Measurements from ENCODE around the gene PGGT1B.

DNA sequence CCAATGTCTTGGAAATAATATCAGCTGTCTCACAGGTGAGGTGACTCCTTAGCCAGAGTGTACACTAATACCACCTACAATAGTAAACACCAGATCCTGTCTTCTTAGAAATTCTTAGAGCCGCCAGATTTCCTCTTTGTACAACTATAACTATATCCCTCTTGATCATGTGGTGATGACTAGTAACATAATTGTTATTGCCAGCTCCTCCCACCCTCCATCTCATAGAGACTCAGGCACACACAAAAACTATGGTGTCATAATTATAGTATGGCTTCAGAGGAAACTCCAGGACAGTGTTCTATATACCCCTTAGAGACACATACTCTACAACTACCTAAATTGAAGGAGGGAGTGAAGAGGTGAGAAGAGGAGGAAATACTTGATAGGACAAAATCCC, 33.1 kb downstream of the PGGT1B start:
- TF ChIP-seq, protein P1, sequence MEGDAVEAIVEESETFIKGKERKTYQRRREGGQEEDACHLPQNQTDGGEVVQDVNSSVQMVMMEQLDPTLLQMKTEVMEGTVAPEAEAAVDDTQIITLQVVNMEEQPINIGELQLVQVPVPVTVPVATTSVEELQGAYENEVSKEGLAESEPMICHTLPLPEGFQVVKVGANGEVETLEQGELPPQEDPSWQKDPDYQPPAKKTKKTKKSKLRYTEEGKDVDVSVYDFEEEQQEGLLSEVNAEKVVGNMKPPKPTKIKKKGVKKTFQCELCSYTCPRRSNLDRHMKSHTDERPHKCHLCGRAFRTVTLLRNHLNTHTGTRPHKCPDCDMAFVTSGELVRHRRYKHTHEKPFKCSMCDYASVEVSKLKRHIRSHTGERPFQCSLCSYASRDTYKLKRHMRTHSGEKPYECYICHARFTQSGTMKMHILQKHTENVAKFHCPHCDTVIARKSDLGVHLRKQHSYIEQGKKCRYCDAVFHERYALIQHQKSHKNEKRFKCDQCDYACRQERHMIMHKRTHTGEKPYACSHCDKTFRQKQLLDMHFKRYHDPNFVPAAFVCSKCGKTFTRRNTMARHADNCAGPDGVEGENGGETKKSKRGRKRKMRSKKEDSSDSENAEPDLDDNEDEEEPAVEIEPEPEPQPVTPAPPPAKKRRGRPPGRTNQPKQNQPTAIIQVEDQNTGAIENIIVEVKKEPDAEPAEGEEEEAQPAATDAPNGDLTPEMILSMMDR (IDR thresholded peaks at IDR 0.05; ENCODE audit: low read depth, low read length, poor library complexity, severe bottlenecking) = no peak
- no peak for TF ChIP-seq EZH2phosphoT487 (IDR thresholded peaks at IDR 0.05; ENCODE audit: borderline replicate concordance, low read length)

Data from DOHH2 (cell line).